ENCODE measurements around the gene TNPO1.
"Not testable (repeated sequence)": the region's sequence is repeated elsewhere in the genome, so short reads cannot be mapped to it uniquely, and the experiment has no call there.

TNPO1 gene

GRCh38 chr5:72816284-72817075 lies at the start of gene TNPO1:
TSS of gene TNPO1 (plus strand) at chr5:72816661. CDS start at chr5:72816738, 77 bp downstream.
- DNase-seq, result peak; percentile 88

DNA sequence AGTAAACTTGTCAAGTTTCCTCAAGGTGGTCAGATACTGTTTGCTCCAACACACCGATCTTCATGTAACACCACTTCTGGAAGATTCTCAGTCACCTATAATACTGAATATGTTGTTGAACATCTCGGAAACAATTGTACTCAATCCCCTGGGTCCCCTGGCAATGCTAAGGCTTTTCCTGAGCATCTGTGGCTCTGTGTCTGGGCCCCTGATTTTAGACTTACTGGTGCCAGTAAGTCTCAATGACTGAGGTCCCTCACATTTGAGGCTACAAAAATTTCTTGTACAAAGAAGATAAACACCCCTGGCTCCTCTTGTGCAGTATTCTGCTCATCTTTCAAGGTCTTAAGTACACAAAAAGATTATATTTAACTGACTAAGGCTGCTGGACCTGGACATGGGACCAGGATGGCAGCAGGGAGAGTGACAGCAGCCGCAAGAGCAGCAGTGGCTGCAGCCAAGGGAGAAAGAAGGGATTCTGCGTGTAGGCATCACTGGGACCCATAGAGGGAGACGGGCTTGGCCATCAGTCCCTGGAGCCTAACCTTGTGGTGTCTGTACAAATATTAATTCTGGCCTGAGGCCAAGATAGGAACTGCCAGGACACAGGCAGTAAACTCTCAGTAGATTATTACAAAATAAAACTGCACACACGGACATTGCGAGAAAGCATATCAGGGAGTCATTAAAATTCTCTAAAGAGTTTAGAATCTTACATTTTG lies 49.0 kb upstream of the TNPO1 start:
- no peak for DNase-seq

- no peak for DNase-seq
Measured at GRCh38 chr5:72770266-72770665, 46.2 kb upstream of the TNPO1 start.

DNA sequence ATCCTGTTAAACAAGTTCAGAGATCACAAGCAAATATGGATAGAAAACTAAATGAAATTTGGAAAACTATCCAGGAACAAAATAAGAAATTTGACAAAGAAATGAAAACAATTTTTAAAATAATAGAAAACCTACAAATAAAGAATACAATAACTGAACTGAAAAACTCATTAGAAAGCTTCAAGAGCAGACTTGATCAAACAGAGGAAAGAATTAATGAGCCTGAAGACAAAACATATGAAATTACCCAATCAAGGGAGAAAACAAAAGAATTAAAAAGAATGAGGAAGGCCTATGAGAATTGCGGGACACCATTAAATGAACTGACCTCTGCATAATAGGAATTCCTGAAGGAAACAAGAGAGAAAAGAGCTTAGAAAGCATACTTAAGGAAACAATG lies 39.8 kb upstream of the TNPO1 start:
- no peak for DNase-seq

- DNase-seq, result no peak
Measured at GRCh38 chr5:72779520-72779919, 36.9 kb upstream of the TNPO1 start.

GRCh38 chr5:72783354-72783753 lies 33.1 kb upstream of the TNPO1 start:
- no peak for DNase-seq

- no peak for DNase-seq
Measured at GRCh38 chr5:72784129-72784528, 32.3 kb upstream of the TNPO1 start.

DNA sequence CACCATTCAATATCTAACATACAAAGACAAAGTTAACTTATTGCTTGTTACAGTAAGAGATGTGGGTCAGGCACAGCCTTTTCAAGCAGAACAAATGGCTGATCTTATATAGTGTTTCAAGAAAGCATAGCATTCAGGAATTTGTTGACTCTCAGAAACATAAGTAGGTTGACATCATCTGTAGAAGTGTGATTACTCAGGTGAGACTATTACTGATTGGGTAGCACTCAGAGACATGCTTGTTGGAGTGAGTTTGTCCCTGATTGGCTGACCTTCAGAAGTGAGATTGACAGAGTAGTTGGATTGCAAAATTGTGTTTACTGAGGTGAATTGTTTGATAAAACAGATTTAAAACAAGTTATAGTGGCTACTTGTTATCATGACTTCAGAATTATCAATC lies 30.7 kb upstream of the TNPO1 start:
- no peak for DNase-seq

DNA sequence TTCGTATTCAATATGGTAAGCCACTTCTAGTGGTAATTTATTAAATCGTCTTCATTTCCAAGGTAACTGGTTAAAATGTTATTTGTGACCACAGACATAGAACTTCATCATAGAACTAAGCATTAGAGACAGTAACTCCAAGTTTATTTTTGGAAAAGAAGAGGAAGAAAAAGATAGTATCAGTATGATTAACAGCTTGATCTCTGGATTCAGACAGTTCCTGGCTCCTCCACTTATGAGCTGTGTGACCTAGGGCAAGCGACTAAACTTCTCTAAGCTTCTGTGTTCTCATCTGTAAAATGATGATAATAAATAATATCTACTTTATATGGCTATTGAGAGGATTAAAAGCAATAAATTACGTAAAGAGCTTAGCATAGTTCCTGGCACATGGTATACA lies 29.8 kb upstream of the TNPO1 start:
- no peak for DNase-seq

DNA sequence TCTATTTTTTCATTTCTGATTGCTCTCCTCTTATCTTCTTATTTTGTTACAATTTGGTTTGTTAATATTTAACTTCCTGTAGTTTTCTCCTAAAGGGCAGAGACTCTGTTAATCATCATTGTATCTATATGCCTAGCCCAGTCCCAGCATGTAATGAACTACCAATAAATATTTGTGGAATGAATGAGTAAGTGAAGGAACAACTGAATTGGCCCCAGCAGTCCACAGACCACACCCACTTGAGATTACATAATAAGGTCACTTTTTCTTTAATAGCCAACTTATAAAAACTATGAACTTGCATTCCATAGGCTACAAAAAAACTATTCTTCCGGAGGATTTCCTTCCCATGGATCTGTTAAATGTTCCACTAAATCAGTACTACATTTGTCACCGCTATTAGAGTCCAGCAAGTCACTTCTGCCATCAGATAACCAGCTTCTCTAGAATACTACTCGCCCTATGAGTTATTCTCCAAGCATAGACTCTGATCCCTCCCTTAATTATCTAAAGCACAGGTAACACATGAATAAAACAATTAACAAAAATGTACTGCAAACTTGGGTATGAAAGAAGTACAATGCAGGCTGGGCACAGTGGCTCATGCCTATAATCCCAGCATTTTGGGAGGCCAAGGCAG lies 27.5 kb upstream of the TNPO1 start:
- no peak for DNase-seq

DNA sequence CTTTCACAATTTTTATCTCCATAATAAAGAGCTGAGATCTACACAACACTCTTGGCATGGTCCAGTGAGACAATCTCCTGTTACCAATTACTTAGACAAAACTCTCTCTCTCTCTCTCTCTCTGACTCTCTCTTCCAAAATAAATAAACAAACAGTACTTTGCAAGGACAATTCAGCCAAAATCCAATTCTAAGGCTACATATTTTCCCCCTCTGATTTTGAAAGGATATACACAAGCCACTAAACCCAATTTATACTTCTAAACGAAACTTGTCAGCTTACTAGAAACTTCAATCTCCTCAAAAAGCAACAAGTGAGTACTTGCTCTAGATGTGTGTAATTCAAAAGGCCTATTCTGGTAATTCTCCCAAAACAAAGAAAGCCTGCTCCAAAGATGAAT lies 26.3 kb upstream of the TNPO1 start:
- DNase-seq, result no peak

DNA sequence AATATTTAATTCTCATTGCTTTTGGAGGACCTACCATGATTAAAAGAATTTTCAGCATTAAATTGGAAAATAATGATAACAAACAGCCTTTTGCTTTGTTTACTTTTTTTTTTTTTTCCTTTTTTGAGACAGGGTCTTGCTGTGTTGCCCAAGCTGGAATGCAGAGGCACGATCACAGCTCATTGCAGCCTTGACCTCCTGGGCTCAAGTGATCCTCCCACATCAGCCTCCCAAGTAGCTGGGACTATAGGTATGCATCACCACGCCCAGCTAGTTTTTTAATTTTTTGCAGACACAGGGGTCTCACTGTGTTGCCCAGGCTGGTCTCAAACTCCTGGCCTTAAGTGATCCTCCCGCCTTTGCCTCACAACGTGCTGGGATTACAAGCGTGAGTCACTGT lies 23.8 kb upstream of the TNPO1 start:
- DNase-seq, result not testable (repeated sequence)

DNA sequence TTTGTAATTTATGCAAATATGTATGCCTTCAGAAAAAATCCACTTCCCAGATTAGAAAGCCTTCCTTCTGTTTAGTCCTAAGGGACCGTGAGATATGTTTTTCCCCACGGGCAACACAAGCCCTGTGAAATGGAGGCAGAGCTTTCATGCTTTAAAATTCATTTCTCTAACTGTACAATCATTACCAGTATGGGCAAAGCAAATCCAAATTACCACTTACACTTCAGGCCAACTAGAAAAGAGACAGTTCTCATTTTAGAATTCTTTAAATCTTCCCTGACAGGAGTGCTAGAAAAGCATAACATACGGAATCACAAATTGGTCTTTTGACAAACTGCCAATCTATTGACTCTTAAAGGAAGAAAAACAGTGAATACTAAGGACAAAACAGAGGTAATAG lies 20.5 kb upstream of the TNPO1 start:
- no peak for DNase-seq

DNA sequence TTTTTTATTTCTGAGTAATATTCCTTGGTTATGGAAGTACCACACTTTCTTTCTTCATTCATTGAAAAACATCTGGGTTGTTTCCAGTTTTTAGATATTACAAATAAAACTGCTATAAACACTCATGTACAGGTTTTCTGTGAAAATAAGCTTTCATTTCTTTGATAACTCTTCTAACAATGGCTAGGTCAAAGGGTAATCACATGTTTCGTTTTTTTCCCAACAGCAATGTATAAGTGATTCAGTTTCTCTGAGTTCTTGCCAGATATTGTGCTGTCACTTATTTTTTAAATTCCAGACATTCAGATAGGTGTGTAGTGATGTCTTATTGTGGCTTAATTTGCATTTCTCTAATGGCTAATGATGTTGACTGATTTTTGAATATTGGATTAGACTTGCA lies 16.7 kb upstream of the TNPO1 start:
- no peak for DNase-seq

DNA sequence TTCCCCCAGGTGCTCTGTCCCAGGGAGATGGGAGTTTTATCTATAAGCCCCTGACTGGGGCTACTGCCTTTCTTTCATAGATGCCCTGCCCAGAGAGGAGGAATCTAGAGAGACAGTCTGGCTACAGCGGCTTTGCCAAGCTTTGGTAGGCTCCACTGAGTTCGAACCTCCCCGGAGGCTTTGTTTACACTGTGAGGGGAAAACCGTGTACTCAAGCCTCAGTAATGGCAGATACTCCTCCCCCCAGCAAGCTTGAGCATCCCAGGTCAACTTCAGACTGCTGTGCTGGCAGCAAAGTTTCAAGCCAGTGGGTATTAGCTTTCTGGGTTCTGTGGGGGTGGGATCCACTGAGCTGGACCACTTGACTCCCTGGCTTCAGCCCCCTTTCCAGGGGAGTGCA lies 7.8 kb upstream of the TNPO1 start:
- DNase-seq, result not testable (repeated sequence)

DNA sequence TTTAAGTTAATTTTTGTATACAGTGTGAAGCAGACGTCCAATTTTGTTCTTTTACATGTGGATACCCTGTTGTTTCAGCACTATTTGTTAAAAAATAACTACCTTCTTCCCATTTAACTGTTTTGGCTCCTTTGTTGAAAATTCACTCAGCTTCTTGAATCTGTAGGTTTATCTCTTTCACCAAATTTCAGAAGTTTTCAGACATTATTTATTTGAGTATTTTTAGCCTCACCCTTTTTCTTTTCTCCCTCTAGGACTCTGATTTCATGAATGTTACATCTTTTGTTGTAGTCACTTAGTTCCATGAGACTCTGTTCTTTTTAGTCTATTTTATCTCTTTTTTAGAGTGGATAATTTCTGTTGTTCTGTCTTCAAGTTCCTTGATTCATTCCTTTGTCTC lies 4.6 kb upstream of the TNPO1 start:
- DNase-seq, result no peak

GRCh38 chr5:72812488-72812887 lies 4.0 kb upstream of the TNPO1 start:
- DNase-seq, result no peak

DNA sequence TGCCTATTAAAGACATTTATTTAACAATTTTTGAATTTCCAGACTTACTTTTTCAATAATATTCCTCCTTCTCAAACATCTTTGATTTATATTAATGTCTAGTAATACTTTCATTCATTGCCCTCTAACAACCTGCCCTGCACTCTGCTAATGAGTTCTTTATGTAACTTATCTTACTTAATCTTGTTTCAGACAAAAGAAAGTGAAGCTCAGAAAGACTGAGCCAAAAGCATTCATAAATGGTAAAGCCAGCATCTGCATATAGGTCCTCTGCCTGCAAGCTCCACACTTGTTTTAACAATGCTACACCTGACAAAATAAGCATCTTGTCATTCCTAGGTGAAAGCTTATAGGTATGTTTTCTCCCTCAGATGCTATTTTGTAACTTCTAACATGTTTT lies 2.4 kb upstream of the TNPO1 start:
- no peak for DNase-seq

GRCh38 chr5:72814864-72815263 lies 1.6 kb upstream of the TNPO1 start:
- DNase-seq, result no peak

DNA sequence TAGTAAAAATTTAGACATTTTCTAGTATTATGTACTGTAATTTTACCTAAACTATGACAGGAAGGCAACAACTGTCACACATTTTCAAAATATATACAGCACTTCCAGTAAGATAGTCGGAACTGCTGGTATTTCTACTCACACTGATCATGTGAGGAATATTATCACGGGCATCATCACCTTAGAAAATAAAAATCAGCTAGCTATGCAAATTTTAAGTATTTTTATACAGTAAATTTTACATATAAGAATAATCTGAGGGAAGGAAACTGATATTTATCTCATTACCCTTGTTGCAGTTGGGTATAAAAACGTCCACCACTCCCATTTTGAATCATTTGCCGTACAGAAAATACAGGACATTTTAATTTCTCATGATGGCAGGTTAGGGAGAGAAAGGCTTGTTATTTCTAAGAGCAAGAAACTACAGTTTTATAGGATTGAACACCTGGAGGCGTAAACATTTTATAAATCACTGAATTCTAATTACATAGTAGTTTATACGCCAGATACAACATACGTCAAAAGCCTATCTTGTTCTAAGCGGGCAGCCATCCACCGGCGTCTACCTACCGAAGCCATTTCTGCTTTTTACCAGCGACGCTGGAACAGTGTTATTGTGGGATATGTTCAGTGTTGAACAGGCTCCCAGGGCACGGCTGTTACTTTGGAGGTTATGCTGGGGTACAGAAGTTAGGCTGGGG lies 729 bp upstream of the TNPO1 start:
- DNase-seq, result no peak

DNA sequence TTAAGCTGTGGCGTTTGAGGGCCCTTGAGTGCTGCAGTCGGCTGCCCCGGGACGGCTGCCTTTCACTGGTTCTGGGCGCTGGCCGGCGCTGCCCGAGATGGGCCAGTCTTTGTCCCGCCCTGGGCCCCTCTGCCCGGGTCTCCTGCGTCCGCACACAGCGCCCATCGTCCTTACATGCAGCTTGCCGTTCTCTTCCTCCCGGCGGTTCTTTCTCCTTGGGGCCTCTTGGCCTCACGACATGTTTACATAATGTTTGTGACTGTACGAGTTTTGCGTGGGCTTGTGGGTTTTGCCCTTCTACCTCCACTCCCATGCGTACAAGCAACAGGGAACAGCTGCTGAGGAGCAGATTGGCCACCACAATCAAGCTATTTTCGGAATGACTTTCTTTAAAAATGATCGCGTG lies 618 bp downstream of the TNPO1 start:
- DNase-seq, result no peak

GRCh38 chr5:72817671-72818266 lies 1.3 kb downstream of the TNPO1 start:
- no peak for DNase-seq

Data from stimulated activated CD8-positive, alpha-beta memory T cell treated with anti-CD3 and anti-CD28 coated beads, Interleukin-4, amount 100 ng/mL, for 48 hours (primary cell).